Natural killer cell treated with Interleukin-12 subunit alpha and Interleukin-12 subunit beta and Interleukin-15 and Interleukin-18, amount 100 ng/mL, for 72 hours (primary cell): ENCODE results near the gene ZNF624. TPM values are rescaled to one million over a fixed set of nuclear protein-coding genes. Genes with fewer than 3 reads are reported as not detected.

ENCODE experiments used
- total RNA-seq, 2 donors: library from RNA; stranded (reverse); gene quantifications; one replicate each; pipeline ENCODE4 v1.2.3, GENCODE V29; 2022

ZNF624 gene
- total RNA-seq, 2 donors from 2014 or later, result 4.2 TPM

Other genes with a start within 250 kb of the ZNF624 start
- 100 to 1,000 TPM in 1 of 2 donors, 10 to 100 TPM in 1; 83.8 to 125 TPM for gene TRPV2, start 238.3 kb downstream of the ZNF624 start, total RNA-seq
- 1 to 10 TPM; 1.9 to 2.6 TPM for gene LRRC75A, start 161.7 kb downstream of the ZNF624 start, total RNA-seq
- gene ZNF287, start 84.6 kb downstream of the ZNF624 start, total RNA-seq, result 1 to 10 TPM; 7.6 to 8.1 TPM
- 1 to 10 TPM; 1.5 to 6.1 TPM for gene CCDC144A, start 36.4 kb upstream of the ZNF624 start, total RNA-seq